ENCODE data around the gene PSME3IP1.

PSME3IP1 gene

DNA sequence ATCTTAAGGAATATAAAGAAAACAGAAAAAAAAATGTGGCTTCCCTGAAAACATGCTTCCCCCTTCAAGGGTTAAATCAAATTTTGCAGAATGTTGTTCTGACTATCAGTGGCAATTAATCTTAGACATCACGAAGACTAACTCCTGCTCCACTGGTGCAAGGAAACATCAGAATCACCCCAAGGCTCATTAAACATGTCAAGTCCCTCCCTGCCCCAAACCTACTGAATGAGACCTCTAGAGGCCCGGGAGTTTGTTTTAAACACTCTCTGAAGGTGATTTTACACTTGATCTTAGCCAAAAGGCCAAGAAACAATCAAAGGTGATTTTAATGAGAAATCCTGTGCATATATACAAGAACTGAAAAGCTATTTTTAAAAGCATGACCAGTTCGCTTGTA is 18.3 kb downstream of the PSME3IP1 start:
- no peak for DNase-seq

DNA sequence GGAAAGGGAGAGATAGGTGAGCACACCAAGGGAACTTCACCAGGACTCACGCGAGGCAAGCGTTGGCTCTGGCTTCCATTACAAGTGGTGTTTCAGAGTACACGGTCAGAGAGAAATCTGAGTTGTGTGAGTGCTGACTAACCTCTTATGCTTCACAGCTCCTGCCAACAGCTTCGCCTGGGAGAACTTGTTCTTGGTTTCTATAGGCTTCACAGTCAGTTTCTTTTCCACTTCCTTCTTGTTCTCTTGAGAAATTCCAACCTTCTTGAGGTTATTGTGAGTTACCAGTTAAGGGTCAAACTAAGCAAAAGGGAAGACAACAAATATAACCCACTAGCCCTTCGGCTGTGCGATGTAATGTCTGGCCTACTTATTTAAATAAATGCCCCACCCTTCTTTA is 18.9 kb downstream of the PSME3IP1 start:
- DNase-seq, result no peak

DNA sequence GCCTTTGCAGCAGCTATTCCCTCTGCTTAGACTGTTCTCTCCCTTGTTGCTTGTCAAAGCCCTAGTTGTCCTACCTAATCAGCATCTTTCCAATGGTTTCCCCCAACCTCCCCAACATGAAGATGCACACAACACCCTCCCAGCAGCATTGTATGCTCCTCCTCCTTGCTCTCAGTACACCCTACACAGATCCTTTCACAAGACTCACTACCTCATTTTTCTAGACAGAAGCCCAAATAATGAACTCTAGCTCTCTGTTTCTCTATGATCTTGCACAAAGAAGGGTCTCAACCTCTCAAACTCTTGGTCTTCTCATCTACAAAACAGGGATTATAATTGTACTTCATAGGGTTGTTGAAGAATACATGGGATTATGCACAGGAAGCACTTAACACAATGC is 19.4 kb downstream of the PSME3IP1 start:
- no peak for DNase-seq

DNA sequence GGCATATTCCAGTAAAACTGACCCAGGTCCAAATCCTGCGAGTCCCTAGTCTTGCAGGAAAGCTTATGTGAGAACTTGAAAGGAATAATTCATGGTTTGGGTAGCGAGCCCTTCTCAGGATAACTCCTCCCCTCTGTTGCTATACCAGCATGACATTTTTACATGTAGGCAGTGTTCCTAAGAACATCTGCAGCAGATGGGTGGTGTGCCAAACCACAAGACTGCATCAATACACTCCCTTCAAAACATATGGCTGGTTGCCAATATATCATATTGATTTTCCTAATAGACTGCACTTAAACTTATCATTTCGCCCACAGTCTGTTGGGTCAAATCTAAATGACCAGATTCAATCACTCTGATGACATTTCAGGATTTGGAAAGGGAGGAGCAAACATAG is 19.9 kb downstream of the PSME3IP1 start:
- no peak for DNase-seq

DNA sequence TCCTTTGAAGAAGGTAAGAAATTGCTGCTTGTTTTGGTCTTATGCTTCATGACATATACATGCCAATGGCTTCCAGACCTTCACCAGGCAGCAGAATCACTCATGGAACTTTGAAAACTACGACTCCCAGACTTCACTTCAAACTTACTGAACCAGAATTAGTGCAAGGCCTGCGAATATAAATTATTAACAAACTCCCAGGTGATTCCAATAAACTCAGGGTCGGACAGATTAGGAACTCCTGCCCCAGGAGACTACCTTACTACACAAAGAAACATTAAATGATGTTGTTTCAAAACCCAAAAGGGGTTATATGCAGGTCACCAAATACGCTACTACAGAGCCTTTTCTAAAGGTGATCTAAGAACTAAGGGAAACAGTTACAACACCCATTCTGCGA is 20.4 kb downstream of the PSME3IP1 start:
- no peak for DNase-seq

DNA sequence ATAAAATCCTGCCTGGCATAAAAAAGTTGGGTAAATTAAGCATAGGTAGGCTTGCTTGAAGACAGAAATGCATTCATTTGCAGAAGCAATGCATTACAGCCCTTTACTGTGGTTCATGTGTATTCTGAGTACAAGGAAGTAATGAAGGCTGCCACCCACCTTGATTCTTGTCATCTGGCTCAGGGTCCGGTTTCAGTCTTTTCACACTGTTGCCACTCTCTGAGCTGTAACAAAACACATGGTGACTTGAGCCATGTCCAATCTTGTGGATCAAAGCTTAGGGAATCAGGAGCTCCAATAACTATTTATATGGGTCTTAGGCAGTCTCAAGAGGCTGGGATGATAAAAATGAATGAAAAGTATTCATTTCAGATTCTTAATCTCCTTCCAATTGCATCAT is 22.0 kb downstream of the PSME3IP1 start:
- no peak for DNase-seq

DNA sequence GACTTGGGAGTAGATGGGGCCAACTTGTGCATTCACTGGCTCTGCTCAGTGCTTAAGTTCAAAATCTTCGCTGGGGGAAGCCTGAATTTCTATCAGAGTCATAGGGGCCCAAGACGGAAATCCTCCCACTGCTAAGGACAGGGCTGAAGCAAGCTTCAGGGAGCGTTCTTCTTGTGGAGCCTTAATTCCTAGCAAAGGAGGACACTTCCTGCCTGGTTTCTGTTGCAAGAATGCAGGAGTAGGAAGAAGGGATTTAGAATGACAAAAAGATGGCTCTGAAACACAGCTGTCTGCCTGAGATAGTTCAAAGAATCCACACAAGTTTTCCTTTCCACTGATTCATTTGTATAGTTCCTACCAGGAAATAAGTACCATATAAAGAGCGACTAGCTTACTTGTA is 26.4 kb downstream of the PSME3IP1 start:
- DNase-seq, result no peak

DNA sequence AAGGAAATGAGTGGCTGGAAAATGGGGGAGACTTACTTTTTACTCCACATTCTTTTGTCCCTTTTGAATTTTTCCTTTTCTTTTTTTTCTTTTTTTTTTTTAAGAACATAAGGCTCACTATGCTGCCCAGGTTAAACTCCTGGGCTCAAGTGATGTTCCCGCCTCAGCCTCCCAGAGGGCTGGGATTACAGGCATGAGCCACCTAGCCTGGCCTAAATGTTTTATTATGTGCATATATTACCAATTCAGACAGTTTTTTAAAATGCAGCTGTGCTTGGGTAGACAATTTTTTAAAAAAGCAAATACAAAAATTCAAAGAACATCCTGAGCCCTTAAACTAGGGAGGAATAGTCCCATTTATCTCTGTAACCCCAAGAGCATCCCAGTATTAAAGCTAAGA is 28.3 kb downstream of the PSME3IP1 start:
- no peak for DNase-seq

DNA sequence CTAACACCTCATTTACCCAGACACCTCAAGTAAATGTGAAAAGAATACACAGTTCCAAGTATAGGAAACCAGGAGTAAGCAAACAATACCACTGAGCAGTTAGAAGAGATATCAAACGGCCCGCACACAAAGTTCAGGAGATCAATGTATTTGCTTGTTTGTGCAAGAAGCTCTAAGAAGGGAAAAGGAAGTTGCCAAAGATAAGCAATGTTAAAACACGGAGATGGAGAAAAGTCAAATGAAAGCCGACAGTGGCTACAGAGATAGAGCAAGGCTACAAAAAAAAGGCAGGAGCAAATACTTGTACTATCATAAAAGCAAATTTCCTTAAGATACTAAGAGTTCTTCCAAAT is 29.5 kb downstream of the PSME3IP1 start:
- no peak for DNase-seq

DNA sequence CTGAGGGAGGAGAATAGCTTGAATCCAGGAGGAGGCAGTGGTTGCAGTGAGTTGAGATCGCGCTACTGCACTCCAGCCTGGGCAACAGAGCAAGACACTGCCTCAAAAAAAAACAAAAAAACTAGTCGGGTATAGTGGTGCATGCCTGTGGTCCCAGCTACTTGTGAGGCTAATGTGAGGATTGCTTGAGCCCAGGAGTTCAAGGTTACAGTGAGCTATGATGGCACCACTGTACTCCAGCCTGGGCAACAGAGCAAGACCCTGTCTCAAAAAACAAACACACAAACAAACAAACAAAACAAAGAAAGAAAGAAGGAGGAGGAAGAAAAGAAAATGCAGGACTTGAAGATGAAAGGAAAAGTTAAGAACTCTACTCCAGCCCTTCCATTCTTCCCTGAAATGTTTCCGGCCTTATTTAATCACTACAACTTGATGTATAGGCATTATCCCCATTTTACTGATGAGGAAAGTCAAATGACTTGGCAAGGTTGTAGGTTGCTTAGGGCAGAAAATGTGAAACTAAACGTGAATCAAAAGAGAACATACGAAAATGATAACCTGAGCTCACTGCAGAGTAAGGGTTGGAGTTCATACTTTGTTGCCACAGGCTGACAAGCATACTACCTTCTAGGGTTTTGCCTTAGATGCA is 30.0 kb downstream of the PSME3IP1 start:
- DNase-seq, result no peak

DNA sequence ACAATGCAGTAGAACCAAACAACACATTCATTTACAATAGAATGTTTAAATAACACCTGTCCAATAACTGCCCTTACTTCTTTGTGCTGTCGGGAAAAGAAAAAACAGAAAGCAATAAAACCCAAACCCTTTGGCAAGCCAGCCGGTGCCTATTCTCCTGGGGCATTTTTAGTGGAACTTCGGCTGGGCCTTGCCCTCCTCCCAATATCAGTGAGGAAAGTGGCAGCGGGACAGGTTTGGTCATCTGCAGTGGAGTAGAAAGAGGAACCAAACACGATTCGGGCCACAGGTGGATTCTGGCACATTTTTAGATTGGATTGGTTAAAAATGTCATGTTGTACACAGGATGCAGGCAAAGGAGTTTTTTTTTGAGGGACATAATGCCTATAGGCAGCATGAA is 32.0 kb downstream of the PSME3IP1 start:
- DNase-seq, result no peak

DNA sequence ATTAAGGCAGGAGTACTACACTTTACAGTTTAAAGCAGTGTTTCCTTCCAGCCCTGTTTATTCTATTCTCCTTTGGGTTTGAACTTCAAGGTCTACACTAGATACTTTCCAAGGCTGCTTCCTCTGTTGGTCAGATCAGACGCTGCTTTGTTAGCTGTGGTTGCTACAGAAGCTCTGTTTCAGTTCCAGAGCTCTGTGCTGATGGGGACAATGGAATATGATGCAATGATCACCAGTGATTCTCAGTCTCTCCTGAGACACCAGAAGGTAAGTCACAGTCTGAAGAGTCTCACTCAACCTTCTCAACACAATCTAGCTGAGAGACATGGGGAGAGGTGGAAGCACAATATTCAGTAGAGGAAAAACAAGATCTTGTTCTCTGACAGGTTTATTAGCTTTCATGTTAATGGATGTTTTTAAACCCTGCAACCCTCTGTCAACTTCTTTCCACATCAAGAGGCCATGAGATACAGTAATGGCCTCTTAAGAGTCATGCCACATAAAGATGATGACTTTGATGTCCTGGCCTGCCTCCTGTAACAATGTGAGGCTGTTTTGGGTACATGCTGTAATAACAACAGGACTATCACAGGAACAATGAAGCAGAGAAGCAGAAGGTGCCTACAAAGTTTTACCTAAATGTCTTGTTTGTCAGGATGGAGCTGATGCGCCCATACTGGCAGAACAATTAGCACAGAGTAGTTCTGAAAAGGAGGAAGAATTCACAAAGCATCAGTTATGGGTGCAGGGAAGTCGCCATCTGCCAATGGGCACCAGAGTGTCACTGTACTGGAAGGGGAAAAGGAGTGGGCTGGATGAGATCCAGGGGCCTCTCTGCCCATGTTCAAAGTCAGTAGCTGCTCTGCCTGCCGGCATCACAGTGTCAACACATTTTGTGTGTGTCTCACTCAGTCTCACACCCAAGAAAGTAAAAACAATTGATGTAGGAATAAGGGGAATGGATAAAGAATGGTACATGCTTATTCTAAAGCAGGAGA is 33.4 kb downstream of the PSME3IP1 start:
- DNase-seq, result no peak

DNA sequence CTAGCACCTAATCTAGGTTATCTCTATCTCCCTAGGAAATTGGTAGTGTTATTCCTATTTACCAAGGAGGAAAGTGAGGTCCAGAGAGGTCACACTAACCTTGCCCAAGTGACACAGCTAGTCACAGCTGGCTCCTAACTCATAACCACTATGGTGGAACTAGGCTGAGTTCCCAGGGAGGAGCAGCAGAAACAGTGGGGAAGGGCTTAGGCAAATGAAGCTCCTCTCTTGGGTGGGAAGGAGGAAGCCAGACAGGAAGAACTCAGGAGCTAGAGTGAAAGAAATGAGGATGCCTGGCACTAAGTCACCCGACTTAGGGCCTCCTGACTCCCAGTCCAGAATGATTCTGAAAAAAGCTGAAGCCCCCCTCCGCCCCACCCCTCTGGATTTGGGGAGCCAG is 34.5 kb downstream of the PSME3IP1 start:
- no peak for DNase-seq

DNA sequence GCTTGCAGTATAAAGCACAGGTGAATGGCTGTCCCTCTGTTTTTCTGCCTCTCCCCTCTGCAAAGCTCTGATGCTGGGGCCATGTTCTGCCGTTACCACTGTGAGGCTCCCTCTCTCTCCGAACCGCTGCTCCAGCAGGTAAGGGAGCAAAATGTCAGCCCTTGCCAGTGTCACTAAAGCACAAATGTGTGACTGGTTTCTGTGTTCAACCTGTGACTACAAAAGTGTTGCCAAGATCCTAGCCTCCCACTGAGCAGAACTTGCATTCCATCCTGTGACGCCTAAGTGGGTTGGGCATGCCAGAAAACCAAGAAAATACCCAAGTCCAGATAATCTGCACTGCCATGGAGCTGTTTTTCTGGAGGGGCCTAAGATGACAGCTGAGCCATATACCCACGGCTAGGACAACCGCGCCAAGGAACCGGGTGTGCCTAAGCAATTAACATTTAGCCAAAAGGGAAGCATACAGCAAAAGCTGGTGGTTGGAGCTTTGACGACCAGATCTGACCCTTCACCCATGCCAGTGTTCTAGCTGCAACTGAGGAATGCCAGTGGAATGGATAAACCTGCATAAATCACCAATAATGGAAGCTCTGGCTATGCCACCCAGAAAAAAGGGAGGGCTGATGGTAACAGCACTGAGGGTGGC is 35.0 kb downstream of the PSME3IP1 start:
- DNase-seq, result peak; percentile 25

DNA sequence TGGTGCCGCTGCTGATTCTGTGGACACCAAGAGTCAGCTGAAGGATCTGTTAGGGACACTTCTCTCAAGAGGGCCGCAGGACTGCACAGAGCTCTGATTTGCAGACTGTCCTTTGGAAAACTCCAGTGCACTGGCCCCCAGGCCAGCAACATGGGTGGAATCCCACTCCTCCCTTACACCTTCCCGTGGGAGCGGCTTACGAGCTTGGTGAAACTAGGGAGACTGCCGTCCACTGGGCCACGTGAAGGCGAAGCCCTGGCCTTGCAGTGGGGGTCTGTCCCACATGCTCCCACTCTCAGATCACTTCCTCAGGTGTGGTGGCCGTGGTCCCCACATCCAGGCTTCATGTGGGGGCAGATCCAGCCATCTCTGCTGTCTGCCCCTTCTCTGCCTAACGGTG is 36.4 kb downstream of the PSME3IP1 start:
- no peak for DNase-seq

DNA sequence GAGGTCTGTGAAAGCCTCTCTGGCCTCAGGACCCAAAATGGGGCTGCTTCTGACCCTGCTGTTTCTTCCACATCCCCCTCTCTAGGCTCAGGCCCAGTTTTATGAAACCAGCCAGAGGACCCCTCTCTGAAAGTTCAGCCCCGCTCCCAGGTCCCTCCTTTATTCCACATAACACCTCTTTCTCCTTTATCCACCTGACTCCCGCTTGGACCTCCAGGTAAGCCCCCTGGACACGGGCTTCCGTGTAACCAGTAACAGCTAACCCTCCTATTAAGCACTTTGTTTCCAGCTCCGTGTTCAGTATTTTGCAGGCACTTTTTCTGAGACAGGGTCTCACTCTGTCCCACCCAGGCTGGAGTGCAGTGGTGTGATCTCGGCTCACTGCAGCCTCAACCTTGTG is 37.4 kb downstream of the PSME3IP1 start:
- no peak for DNase-seq

DNA sequence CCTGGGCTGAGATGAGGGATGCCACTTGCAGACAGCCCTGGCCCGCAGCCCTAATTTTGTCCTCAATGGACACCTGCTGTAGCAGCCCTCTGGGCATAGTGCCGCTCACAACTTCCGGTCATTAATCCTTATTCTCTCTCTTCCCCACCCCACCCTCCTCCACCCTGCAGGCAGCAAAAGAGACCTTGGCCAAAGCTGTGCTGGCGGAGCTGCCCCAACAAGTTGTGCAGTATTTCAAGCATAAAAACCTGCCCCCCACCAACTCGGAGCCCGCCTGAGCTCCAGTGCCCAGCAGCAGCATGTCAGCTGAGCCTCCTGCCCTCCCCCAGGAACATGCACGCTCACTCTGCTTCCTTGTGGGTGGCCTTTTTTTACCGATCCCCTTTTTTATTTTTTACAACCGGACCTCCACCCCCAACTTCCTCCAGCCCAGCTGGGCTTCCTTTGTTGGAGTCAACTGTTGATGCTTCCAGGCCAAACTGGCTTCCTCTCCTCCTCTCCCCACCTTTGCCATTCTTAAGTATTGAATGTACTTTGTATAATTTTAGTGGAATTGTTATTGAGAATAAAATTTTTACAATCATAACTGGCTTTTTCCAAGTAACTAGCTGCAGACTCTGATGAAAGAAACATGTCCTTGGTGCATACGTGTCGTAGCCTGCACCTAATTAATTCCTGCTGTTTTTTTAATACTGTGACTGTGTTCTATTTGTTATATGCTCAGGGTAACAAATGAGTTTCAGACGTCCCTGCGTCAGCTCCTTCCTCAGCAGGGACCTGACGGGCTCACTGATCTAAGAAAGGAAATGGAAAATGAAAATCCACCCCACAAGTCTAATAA is 38.2 kb downstream of the PSME3IP1 start:
- peak; percentile 28 for DNase-seq

DNA sequence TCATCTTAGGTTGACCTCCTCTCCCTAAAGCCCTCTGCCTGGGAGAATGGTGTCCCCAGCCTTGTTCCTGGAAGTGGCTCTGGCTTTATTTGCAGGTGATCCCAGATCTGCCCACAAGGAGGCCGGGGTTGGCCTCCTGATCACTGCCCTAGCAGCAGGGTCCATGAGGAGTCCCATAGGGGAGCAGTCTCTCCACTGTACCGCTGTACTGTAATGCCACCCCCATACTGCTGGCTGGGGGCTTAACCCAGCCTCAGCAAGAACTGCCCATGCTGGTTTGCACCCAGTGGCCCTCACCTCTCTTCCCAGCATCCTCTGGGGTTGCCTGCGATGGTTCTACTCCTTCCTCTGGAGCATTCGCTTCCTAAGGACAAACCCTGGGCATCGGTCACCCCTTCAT is 39.1 kb downstream of the PSME3IP1 start:
- DNase-seq, result no peak

DNA sequence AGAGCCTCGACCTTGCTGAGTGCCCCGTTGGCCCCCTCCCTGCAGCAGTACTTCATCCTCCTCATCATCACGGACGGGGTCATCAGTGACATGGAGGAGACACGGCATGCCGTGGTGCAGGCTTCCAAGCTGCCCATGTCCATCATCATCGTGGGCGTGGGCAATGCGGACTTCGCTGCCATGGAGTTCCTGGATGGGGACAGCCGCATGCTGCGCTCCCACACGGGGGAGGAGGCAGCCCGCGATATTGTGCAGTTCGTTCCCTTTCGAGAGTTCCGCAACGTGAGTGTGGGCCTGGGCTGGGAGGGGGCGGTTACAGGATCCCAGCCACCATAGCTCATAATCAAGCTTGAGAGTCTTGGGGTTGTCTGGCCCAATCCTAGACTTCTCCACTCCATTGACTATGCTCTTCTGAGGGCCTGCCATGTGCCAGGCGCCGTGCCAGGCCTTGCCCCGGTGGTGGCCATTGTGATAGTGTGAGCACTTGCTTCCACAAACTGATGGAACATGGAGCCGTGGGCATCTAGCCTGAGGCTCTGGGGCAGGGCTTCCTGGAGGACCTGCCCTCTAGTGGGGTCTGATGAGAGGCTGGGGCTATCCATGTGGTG is 39.7 kb downstream of the PSME3IP1 start:
- no peak for DNase-seq

DNA sequence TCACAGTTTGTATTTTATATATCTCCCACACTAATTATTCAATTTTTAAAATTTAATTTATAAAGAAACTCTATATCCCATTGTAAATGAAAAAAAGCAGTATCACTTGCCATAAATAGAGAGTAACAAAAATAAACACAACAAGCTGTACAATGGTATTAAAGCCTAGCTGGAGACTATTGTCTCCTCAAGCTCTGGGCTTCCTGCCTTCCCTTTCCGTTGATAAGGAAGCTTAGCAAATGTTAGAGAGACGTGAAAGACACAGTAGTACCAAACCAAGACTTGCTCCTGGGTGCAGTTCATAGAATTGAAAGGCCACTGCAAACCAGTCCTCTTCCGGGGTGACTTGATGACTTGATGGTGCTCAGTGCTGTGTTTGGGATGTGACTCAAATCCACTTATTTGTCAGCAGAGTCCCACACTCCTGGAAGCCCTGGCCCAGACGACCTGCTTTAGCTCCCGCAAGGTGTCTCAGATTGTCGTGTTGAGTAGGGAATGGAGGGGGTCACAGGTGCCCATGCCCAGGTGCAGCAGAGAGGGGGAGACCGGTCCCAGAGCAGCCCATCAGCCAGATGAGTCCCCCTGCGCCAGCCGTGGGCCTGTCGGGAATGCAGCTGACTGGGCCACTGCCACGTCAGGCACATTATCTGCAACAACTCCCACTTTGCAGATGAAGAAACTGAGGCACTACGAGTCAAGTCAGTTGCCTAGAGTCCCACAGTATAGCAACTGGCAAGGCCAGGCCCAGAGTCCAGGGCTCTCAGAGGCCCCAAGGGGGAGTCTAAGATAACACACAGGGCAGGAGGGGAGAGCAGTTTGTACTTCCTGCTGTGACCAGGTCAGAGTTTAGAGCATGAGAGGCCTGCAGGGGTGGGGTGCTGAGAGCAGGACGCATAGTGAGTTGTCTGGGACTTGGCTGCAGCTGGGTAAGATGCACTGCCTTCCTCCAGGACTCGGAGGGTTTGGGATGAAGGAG is 40.5 kb downstream of the PSME3IP1 start:
- DNase-seq, result no peak

DNA sequence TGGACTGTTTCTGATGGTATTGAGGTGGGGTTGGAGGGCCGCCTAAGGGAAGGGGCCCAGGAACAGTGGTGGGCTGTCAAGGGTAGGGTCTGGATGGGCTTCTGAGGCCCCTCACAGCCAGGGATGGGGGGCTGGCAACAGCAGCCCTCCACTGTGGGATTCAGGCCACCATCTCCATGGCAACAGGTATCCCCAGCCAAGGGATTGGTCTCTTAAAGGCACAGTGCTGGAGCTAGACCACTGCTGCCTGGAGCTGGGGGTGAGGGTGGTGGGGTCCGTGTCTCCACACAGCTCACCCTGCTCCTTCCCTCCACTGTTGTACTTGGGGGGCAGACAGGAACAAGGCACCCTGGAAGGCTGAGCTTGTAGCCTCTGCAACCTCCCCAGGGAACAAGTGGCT is 41.8 kb downstream of the PSME3IP1 start:
- DNase-seq, result no peak
